Neuronal stem cell (in vitro differentiated cells): Measurements from ENCODE around the gene NR1H3.

ENCODE experiments used
- DNase-seq: peaks from one replicate; pipeline ENCODE4 v3.0.0-alpha.2; 2013; ENCODE audit warnings: low spot score
- H2AFZ ChIP-seq: one replicate; pipeline ENCODE4 v1.6.1; 2013; ENCODE audit warnings: mild to moderate bottlenecking, low read length, inconsistent platforms
- H2AK5ac ChIP-seq: 2 replicates; pipeline ENCODE4 v1.6.1; 2013; ENCODE audit warnings: low read depth, mild to moderate bottlenecking, inconsistent platforms, low read length, moderate library complexity, mixed read lengths
- H2BK120ac ChIP-seq: 2 replicates; pipeline ENCODE4 v1.6.1; 2013; ENCODE audit warnings: low read depth, mild to moderate bottlenecking, inconsistent platforms, low read length, moderate library complexity, mixed read lengths
- H2BK12ac ChIP-seq: one replicate; pipeline ENCODE4 v1.6.1; 2013; ENCODE audit warnings: low read length, inconsistent platforms
- H2BK15ac ChIP-seq: 2 replicates; pipeline ENCODE4 v1.6.1; 2013; ENCODE audit warnings: mild to moderate bottlenecking, low read length, inconsistent platforms, mixed read lengths
- H2BK5ac ChIP-seq: one replicate; pipeline ENCODE4 v1.6.1; 2013; ENCODE audit warnings: inconsistent platforms, mild to moderate bottlenecking, low read length, moderate library complexity
- H3K14ac ChIP-seq: one replicate; pipeline ENCODE4 v1.6.1; 2013; ENCODE audit warnings: low read length, inconsistent platforms
- H3K18ac ChIP-seq: 2 replicates; pipeline ENCODE4 v1.6.1; 2013; ENCODE audit warnings: low read length, inconsistent platforms
- H3K23ac ChIP-seq: 2 replicates; pipeline ENCODE4 v1.6.1; 2013; ENCODE audit warnings: low read depth, mild to moderate bottlenecking, mixed read lengths, low read length, inconsistent platforms; ENCODE audit not compliant: poor library complexity
- H3K27ac ChIP-seq: replicated peaks from 3 replicates; pipeline ENCODE4 v1.5.1; 2013; ENCODE audit warnings: low read length, inconsistent platforms
- H3K27me3 ChIP-seq, 3 experiments: 2 replicates each; pipeline ENCODE4 v1.6.1; 2013; ENCODE audit warnings: low read length in 3 of 3, mild to moderate bottlenecking in 2 of 3, inconsistent platforms in 1 of 3, low read depth in 1 of 3, mixed read lengths in 1 of 3, moderate library complexity in 1 of 3; ENCODE audit not compliant: control insufficient read depth in 3 of 3, insufficient read depth in 3 of 3
- H3K36me3 ChIP-seq, 2 donors: replicated peaks in 1 of 2; 2 replicates each; pipeline ENCODE4 v1.6.1; 2013; ENCODE audit warnings: low read length in 2 of 2; ENCODE audit not compliant: control insufficient read depth in 2 of 2, insufficient read depth in 2 of 2
- H3K4ac ChIP-seq: 2 replicates; pipeline ENCODE4 v1.6.1; 2013; ENCODE audit warnings: inconsistent platforms, mild to moderate bottlenecking, low read length, moderate library complexity
- H3K4me1 ChIP-seq, 2 donors: 1 replicate in 1 of 2; 2 replicates in 1 of 2; pipeline ENCODE4 v1.6.1; 2013; ENCODE audit warnings: low read length in 2 of 2, low read depth in 1 of 2; ENCODE audit not compliant: control insufficient read depth in 2 of 2, insufficient read depth in 1 of 2
- H3K4me2 ChIP-seq: one replicate; pipeline ENCODE4 v1.6.1; 2013; ENCODE audit warnings: mild to moderate bottlenecking, low read length, inconsistent platforms; ENCODE audit not compliant: insufficient read depth, poor library complexity, severe bottlenecking
- H3K4me3 ChIP-seq, 2 donors: 2 replicates each; pipeline ENCODE4 v1.5.1; 2013; ENCODE audit warnings: low read length in 2 of 2, mild to moderate bottlenecking in 2 of 2, inconsistent platforms in 1 of 2, moderate library complexity in 1 of 2
- H3K79me1 ChIP-seq: one replicate; pipeline ENCODE4 v1.6.1; 2013; ENCODE audit warnings: low read depth, mild to moderate bottlenecking, inconsistent platforms, low read length, moderate library complexity
- H3K9ac ChIP-seq: one replicate; pipeline ENCODE4 v1.6.1; 2013; ENCODE audit warnings: mild to moderate bottlenecking, low read depth, low read length, inconsistent platforms; ENCODE audit not compliant: poor library complexity
- H3K9me3 ChIP-seq, 2 donors: replicated peaks in 1 of 2; 2 replicates each; pipeline versions ENCODE3 to v1.6.1; 2013; ENCODE audit warnings: low read length in 2 of 2, mild to moderate bottlenecking in 2 of 2, inconsistent platforms in 1 of 2, low read depth in 1 of 2, mixed read lengths in 1 of 2, moderate library complexity in 1 of 2; ENCODE audit not compliant: control insufficient read depth in 2 of 2, insufficient read depth in 1 of 2
- H4K8ac ChIP-seq: one replicate; pipeline ENCODE4 v1.6.1; 2013; ENCODE audit warnings: low read depth, mild to moderate bottlenecking, inconsistent platforms, low read length, moderate library complexity
- H4K91ac ChIP-seq: one replicate; pipeline ENCODE4 v1.6.1; 2013; ENCODE audit warnings: low read length, low read depth, mild to moderate bottlenecking, inconsistent platforms; ENCODE audit not compliant: poor library complexity
- WGBS, 2 donors: extraction: QIAGEN DNeasy Blood & Tissue Kit; methylation state at CpG; one replicate each; pipeline ENCODE4 v1.1.7; 2013; ENCODE audit warnings: missing lambda C conversion rate in 2 of 2, mixed read lengths in 1 of 2; ENCODE audit not compliant: insufficient read length in 2 of 2, insufficient replicate concordance in 1 of 2; ENCODE audit errors: extremely low coverage in 2 of 2; 5-methylcytosine and 5-hydroxymethylcytosine counted together

The NR1H3 gene

GRCh38 chr11:47222696-47223095 is 35.1 kb upstream of the NR1H3 start:
- Histone ChIP-seq H3K14ac (no peak overlapping the region), H2BK120ac (no peak overlapping the region), H4K91ac (no peak overlapping the region), H2AK5ac (no peak overlapping the region), H3K27ac (no peak overlapping the region), H3K9ac (no peak overlapping the region), H3K4ac (no peak overlapping the region), H3K27me3 (no peaks in the 10 kb centered on the region), H3K79me1 (no peaks in the 10 kb centered on the region), H3K4me3 (no peak overlapping the region), H3K9me3 (no peaks in the 10 kb centered on the region), H3K36me3 (peaks cover 11 to 15% of the 10 kb centered on the region in 2 donors), H3K4me2 (no peak overlapping the region), H2BK12ac (no peak overlapping the region), H2BK15ac (no peak overlapping the region), H3K4me1 (peaks cover 0 to 10% of the 10 kb centered on the region in 2 donors), H3K23ac (no peak overlapping the region), H2BK5ac (no peak overlapping the region), H4K8ac (no peak overlapping the region), H2AFZ (no peak overlapping the region), H3K18ac (no peak overlapping the region)
- DNase-seq = no peak
- no CpG with 5 or more reads among the region's 2 CpGs for WGBS, 2 donors

DNA sequence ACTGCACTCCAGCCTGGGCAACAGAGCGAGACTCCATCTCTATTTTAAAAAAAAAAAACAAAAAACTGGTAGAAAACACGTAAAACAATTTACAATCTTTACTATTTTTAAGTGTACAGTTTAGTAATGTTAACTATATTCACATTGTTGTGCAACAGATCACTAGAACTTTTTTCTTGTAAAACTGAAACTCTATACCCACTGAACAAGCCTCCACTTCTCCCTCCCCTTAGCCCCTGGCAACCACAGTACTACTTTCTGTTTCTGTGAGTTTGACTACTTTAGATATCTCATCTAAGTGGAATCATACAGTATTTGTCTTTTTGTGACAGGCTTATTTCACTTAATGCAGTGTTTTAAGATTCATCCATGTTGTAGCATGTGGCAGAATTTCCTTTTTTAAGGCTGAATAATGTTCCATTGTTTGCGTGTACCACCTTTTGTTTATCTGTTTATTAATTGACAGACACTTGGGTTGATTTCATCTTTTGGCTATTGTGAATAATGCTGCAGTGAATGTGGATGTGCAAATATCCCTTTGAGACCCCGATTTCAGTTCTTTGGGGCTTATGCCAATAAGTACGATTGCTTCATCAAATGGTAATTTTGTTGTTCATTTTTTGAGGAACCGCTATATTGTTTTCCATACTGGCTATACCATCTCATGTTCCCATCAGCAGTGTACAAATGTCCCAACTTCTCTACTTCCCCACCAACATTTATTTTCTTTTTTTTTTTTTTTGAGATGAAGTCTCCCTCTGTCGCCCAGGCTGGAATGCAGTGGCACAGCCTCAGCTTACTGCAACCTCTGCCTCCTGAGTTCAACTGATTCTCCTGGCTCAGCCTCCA is 32.0 kb upstream of the NR1H3 start:
- Histone ChIP-seq H2AK5ac (no peak overlapping the region), H3K4me3 (no peak overlapping the region), H4K8ac (no peak overlapping the region), H2BK120ac (no peak overlapping the region), H3K27me3 (no peaks in the 10 kb centered on the region), H4K91ac (no peak overlapping the region), H3K9ac (no peak overlapping the region), H2BK15ac (no peak overlapping the region), H3K4me2 (no peak overlapping the region), H2AFZ (no peak overlapping the region), H3K36me3 (peaks cover 13 to 15% of the 10 kb centered on the region in 2 donors), H2BK12ac (no peak overlapping the region), H3K23ac (no peak overlapping the region), H2BK5ac (no peak overlapping the region), H3K27ac (no peak overlapping the region), H3K14ac (no peak overlapping the region), H3K79me1 (peaks cover 3% of the 10 kb centered on the region), H3K9me3 (no peaks in the 10 kb centered on the region), H3K4ac (no peak overlapping the region), H3K4me1 (no peaks in the 10 kb centered on the region), H3K18ac (no peak overlapping the region)
- WGBS, 2 donors = no CpG with 5 or more reads among the region's 7 CpGs
- DNase-seq = no peak

GRCh38 chr11:47229161-47229560 is 28.6 kb upstream of the NR1H3 start:
- Histone ChIP-seq H3K4me1 (no peaks in the 10 kb centered on the region), H4K8ac (no peak overlapping the region), H3K18ac (no peak overlapping the region), H2BK5ac (no peak overlapping the region), H3K79me1 (peaks cover 3% of the 10 kb centered on the region), H3K4ac (no peak overlapping the region), H3K27me3 (no peaks in the 10 kb centered on the region), H2AK5ac (no peak overlapping the region), H4K91ac (no peak overlapping the region), H3K14ac (no peak overlapping the region), H3K9me3 (no peaks in the 10 kb centered on the region), H3K23ac (no peak overlapping the region), H3K9ac (peak overlapping the region; percentile 63), H2AFZ (no peak overlapping the region), H2BK15ac (no peak overlapping the region), H2BK120ac (no peak overlapping the region), H3K36me3 (peaks cover 8 to 22% of the 10 kb centered on the region in 2 donors), H3K4me2 (no peak overlapping the region), H3K4me3 (no peak overlapping the region), H3K27ac (no peak overlapping the region), H2BK12ac (no peak overlapping the region)
- WGBS, 2 donors = no CpG with 5 or more reads among the region's 8 CpGs
- DNase-seq = no peak

- Histone ChIP-seq H4K91ac (no peak overlapping the region), H3K4me2 (no peak overlapping the region), H2BK12ac (no peak overlapping the region), H3K27ac (no peak overlapping the region), H2BK15ac (no peak overlapping the region), H3K14ac (no peak overlapping the region), H3K18ac (no peak overlapping the region), H3K79me1 (peaks cover 3% of the 10 kb centered on the region), H3K27me3 (no peaks in the 10 kb centered on the region), H3K23ac (no peak overlapping the region), H3K36me3 (peaks cover 18 to 31% of the 10 kb centered on the region in 2 donors), H3K4me1 (peaks cover 0 to 2% of the 10 kb centered on the region in 2 donors), H3K9ac (no peak overlapping the region), H4K8ac (no peak overlapping the region), H3K4me3 (no peak overlapping the region), H2AFZ (no peak overlapping the region), H3K9me3 (no peaks in the 10 kb centered on the region), H2AK5ac (no peak overlapping the region), H3K4ac (no peak overlapping the region), H2BK5ac (no peak overlapping the region), H2BK120ac (no peak overlapping the region)
- no CpG with 5 or more reads among the region's 4 CpGs for WGBS, 2 donors
- DNase-seq = no peak
Observed at GRCh38 chr11:47233051-47233450, 24.7 kb upstream of the NR1H3 start.
